Measurements from ENCODE around the gene PLCB3. TPM values are rescaled to one million over a fixed set of nuclear protein-coding genes. Genes with fewer than 3 reads are reported as not detected.

Gene PLCB3
- total RNA-seq, 4 donors from 2014 or later, result 33.3 to 46.9 (median 36.3) TPM

GRCh38 chr11:64223001-64223651 is 28.2 kb upstream of the PLCB3 start:
- TF ChIP-seq POLR2AphosphoS5 (IDR thresholded peaks at IDR 0.05), result no peak
- no peak for TF ChIP-seq CTCF (IDR thresholded peaks at IDR 0.05)
- TF ChIP-seq EP300 (IDR thresholded peaks at IDR 0.05), result no peak
- no peak for TF ChIP-seq POLR2A (IDR thresholded peaks at IDR 0.05)
- Histone ChIP-seq H3K9me3 (no peaks in the 10 kb centered on the region), H3K27me3 (no peaks in the 10 kb centered on the region), H3K4me3 (no peak overlapping the region), H3K27ac (no peak overlapping the region), H3K36me3 (peaks cover 8% of the 10 kb centered on the region), H3K4me1 (peaks cover 45% of the 10 kb centered on the region)
- WGBS, result 72% methylated on average over 12 of the region's 24 CpGs
- DNase-seq (ENCODE audit: low spot score in 2 of 2), result peak in 1 of 2 donors; percentile 66

- WGBS, result 87% methylated on average over 15 of the region's 17 CpGs
- H3K36me3 ChIP-seq, result peaks cover 8% of the 10 kb centered on the region
- no peaks in the 10 kb centered on the region for H3K27me3 ChIP-seq
- TF ChIP-seq EP300 (IDR thresholded peaks at IDR 0.05) (no peak), CTCF (IDR thresholded peaks at IDR 0.05) (no peak), POLR2A (IDR thresholded peaks at IDR 0.05) (no peak), POLR2AphosphoS5 (IDR thresholded peaks at IDR 0.05) (no peak)
- peak overlapping the region; percentile 89 for H3K27ac ChIP-seq
- no peak overlapping the region for H3K4me3 ChIP-seq
- no peaks in the 10 kb centered on the region for H3K9me3 ChIP-seq
- H3K4me1 ChIP-seq, result peaks cover 48% of the 10 kb centered on the region
- DNase-seq (ENCODE audit: low spot score in 2 of 2), result peak in 1 of 2 donors; percentile 66
These were observed 27.0 kb upstream of the PLCB3 start for GRCh38 chr11:64224151-64224890.

- peak overlapping the region; percentile 89 for H3K27ac ChIP-seq
- no peak for DNase-seq (ENCODE audit: low spot score in 2 of 2)
- no peaks in the 10 kb centered on the region for H3K9me3 ChIP-seq
- peaks cover 56% of the 10 kb centered on the region for H3K4me1 ChIP-seq
- TF ChIP-seq EP300 (IDR thresholded peaks at IDR 0.05), result no peak
- peak in 1 of 2 donors; percentile 0 for TF ChIP-seq POLR2A (IDR thresholded peaks at IDR 0.05)
- TF ChIP-seq POLR2AphosphoS5 (IDR thresholded peaks at IDR 0.05), result no peak
- no peak for TF ChIP-seq CTCF (IDR thresholded peaks at IDR 0.05)
- H3K36me3 ChIP-seq, result peaks cover 3% of the 10 kb centered on the region
- peak overlapping the region; percentile 88 for H3K4me3 ChIP-seq
- H3K27me3 ChIP-seq, result no peaks in the 10 kb centered on the region
- 61% methylated on average over 18 of the region's 22 CpGs for WGBS
These were observed 26.3 kb upstream of the PLCB3 start for GRCh38 chr11:64224891-64225607.

GRCh38 chr11:64225608-64226506 is 25.5 kb upstream of the PLCB3 start, which contains the start of the genes NUDT22 and TRPT1:
Gene NUDT22 (plus strand): TSS chr11:64226274. CDS start chr11:64226653, 379 bp downstream.
Gene TRPT1 (minus strand): TSS chr11:64226186. CDS start chr11:64225860, 326 bp downstream.
- Histone ChIP-seq H3K27me3 (no peaks in the 10 kb centered on the region), H3K4me1 (peaks cover 64% of the 10 kb centered on the region), H3K9me3 (no peaks in the 10 kb centered on the region), H3K27ac (peak within 1 kb of the TSS; percentile 89), H3K4me3 (peak within 1 kb of the TSS; percentile 88), H3K36me3 (no peaks in the 10 kb centered on the region)
- TF ChIP-seq POLR2AphosphoS5 (IDR thresholded peaks at IDR 0.05) (peak; percentile 27 to 45 (median 42)), POLR2A (IDR thresholded peaks at IDR 0.05) (peak; percentile 50 to 79), CTCF (IDR thresholded peaks at IDR 0.05) (no peak)
- peak; percentile 96 to 97 for DNase-seq (ENCODE audit: low spot score in 2 of 2)
- no CpG with 5 or more reads among the region's 54 CpGs for WGBS

Measured in suprapubic skin (tissue), 4 donors.